Stimulated activated CD4-positive, alpha-beta T cell treated with anti-CD3 and anti-CD28 coated beads, Interleukin-2, amount 100 ng/mL, for 24 hours (primary cell): Measurements from ENCODE around the gene GPR137.

Experiments
- DNase-seq, 2 donors: peaks; one replicate each; pipeline ENCODE4 v3.0.0-alpha.2; 2020

Gene GPR137

DNA sequence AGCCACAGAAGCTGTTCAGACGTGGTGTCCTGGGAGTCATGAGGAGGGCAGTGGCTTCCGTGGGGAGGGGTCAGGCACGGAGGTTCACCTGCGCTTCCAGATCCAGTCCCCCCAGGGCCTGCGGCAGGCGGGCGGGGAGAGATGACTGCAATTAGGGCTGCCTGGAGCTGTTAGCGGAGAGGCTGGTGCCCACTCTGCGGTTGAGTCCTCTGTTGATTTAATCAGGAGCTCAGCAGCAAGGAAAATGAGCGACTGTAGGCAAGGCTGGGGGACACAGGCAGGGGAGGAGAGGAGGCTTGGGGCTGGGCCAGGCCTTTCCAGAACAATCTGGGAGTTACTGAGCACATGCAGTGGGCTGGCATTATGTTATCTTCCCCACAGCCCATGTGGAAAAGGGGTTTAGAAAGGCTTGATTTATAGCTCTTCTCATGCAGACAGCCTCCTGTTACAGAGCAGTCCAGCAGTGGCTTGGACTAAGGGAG lies 21.2 kb upstream of the GPR137 start:
- no peak for DNase-seq

DNA sequence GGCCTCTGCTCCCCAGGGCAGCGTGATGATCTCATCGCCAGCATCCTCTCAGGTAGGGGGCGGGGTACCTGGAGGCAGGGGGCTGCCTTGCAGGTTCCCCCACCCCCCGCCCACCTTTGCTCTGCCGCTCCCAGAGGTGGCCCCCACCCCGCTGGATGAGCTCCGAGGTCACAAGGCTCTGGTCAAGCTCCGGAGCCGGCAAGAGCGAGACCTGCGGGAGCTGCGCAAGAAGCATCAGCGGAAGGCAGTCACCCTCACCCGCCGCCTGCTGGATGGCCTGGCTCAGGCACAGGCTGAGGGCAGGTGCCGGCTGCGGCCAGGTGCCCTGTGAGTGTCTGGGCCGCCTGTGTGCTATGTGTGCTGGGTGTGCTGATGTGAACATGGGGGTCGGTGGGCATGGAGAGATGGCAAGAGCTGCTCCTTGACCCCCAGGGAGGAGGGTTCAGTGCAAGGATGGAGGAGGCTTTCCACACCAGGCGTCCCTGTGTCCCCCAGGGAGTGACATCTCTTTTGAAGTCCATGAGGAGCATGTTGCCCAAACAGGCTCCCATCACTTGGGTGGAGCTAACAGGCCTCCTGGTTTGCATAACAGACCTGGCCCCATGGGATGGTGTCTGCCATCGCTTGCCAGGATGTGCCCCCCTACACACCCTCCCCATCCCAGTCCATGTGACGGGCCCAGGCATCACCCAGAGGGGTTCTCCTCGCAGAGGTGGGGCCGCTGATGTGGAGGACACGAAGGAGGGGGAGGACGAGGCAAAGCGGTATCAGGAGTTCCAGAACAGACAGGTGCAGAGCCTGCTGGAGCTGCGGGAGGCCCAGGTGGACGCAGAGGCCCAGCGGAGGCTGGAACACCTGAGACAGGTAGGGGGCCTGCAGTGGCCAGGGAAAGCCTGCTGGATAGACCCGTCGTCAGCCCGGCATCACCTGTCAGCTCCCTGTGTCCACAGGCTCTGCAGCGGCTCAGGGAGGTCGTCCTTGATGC lies 20.2 kb upstream of the GPR137 start:
- DNase-seq = no peak

DNA sequence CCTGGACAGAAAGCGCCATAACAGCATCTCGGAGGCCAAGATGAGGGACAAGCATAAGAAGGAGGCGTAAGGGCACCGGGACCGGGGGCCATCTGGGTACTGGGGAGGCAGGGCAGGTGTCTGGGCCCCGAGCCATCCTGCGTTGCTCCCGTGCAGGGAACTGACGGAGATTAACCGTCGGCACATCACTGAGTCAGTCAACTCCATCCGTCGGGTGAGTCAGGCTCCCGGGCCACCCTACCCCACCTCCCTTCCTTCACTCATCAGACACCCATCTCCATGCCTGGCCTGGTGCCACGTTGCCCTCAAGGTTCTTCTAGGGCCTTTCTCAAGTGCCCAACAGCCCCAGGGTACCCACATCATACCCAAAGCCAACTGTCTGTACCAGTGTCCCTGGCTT lies 19.3 kb upstream of the GPR137 start:
- no peak for DNase-seq

DNA sequence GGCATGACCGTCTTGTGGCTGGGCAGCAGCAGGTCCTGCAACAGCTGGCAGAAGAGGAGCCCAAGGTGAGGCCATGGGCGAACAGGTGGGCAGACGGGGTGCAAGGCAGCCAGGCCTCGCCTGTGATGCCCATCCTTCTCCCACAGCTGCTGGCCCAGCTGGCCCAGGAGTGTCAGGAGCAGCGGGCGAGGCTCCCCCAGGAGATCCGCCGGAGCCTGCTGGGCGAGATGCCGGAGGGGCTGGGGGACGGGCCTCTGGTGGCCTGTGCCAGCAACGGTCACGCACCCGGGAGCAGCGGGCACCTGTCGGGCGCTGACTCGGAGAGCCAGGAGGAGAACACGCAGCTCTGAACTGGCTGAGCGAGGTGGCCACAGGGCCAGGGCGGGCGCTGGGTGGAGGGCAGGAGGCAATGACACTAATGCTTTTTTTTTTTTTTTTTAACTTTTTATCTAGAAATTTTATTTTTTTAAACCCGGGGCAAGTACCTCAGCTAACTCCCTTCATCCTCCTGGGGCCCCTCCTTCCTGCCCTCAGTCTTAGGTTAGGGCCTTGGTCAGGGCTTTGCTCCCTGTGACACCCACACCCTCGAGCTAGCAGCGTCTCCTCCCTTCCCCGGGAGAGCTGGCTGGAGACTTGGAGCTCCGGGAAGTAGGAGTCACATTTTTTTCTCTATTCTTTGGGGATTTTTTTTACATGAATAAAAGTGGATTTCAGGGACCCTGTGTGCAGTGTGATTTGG lies 18.3 kb upstream of the GPR137 start:
- DNase-seq = no peak

DNA sequence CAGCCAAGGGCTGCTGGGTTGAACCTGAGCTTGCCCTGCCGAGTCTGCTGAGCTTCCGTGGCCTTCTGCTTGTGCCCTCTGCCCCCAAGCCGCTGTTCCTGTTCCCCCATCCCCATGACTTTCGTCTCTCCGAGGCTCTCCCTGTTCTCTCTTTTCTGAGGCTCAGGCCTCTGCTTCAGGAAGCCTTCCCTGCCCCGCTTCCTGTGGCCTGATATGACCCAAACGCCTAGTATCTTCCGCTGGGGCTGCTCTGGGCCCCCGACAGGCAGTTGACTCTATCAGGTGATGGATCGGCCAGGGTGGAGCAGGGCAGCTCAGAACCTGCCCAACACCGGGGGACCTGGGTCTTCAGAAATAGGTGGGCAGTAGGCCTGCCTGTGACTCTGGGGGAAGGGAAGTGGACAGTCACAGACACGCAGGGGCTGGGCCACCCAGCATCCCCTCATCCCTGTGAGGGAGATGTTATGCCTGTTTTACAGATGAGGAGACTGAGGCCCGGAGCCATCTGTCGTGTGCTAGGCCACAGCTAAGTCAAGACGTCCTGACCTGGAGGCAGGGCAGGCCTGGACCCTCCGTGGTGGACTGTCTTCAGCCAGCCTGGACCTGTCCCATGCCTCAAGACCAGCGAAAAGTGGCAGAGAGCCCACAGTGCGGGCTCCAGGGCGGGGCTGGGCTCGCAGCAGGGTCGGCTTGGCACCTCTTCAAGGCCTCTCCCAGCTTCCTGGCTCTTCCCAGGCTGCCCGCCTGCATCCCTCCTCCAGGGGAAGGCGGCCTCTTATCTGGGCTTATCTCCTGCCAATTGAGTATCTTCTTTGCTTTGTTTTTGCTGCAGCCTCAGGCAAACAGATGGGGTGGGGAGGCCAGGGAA lies 17.4 kb upstream of the GPR137 start:
- no peak for DNase-seq

DNA sequence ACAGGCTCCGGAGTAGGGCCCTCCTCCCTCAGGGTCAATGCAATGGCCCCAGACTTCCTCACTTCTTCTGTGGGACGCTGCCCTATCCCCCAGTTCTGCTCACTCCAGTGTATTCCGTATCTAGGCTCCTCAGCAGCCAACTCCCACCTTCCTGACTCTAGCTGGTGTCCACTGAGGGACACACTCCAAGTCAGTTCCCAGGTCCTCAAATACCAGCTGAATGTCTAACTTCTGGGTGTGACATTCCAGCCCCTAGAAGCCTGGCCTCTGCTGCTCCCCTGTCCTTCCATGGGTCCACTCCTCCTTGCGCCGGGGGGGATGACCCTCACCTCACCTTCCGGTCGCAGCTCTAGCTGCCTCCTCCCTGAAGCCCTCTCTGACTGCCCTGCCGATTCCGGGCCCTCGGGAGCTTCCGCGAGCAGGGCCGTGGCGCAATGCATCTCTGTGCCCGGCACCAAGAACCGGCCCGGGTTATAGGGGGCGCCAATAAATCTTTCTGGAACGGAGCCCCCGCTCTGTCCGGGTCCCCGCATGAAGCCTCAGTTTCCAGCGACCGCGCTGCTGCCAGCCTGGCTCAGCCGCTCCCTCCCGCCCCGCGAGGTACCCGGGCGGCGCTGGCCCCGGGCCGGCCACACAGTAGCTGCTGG lies 16.6 kb upstream of the GPR137 start:
- DNase-seq = peak; percentile 45 to 65

DNA sequence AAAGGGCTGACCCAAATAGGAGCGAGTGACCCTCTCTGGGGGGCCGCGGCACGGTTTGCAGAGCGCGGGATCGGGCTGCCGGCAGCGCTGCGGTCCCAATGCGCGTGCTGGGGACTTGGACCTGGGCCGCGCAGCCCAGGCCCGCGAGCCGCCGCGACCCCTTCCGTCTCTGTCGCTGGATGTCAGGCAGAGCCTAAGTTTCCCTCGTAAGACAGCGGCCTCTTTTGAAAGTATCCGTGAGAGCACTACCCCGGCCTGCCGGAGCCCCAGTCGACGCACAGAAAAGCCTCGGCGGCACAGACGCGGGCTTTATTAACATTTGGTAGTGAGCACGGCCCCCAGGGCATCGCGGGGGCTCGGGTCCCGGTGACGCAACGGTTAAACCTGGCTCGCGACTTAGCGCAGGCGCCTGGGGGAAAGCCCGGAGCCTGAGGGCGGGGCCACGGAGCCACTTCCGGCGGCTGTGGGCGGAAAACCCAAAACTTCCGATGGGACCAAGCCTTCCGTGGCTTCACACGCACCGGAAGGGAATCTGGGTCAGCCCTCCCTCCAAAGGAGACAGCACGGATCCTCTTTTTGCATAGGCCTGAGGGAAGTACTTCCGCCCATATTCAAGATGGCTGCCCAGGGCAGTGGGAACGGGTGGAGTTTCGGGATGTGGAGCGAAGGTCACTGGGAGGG lies 16.0 kb upstream of the GPR137 start:
- DNase-seq = peak; percentile 99

DNA sequence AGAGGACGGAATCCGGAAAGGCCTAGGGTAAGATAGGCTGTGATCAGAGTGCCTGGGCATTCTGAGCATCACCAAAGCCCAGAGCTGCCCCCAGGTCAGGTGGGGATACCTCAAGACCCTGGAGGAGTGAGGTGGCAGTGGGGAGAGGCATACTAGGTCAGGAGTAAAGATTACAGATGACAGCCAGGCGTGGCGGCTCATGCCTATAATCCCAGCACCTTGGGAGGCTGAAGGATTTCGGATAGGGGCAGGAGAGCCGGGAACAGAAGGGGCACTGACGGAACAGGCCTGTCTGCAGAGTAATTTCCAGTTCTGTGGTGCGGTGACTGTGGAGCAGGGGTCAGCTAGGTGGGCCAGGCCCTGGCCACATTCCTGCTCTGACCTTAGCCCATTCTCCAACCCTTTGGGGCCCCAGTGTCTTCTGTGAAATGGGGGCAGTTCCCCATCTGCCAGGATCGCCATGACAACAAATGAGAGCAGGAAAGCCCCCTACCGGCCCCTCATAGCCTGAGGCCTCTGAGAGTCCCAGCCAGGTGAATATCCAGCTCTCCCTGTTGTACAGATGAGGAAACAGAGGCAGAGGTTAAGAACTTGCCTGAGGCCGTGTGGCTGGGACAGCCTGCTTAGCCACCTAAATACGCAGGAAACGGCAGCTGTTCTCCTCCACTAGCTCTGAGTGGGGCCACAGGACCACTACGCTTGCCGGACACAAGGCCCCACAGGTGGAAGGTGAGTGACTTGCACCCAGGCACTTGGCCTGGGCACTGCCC lies 10.4 kb upstream of the GPR137 start:
- DNase-seq = no peak

DNA sequence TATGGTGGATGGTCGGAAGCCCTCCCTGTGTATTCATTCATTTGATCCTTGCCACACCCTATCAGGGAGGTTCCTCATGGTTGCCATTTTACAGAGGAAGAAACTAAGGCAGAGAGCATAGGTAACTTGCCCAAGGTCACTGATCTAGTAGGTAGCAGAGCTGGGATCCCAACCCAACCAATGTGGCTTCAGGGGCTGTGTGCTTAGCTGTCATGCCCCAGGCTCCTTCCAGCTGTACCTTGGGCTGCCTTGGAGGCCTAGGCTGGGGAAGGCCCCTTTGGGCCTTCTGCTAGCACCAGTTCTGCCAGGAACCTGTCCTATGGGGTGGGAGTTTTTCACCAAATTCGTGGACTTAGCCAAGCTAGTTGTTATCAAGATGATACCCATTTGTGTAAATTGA lies 9.8 kb upstream of the GPR137 start:
- no peak for DNase-seq

DNA sequence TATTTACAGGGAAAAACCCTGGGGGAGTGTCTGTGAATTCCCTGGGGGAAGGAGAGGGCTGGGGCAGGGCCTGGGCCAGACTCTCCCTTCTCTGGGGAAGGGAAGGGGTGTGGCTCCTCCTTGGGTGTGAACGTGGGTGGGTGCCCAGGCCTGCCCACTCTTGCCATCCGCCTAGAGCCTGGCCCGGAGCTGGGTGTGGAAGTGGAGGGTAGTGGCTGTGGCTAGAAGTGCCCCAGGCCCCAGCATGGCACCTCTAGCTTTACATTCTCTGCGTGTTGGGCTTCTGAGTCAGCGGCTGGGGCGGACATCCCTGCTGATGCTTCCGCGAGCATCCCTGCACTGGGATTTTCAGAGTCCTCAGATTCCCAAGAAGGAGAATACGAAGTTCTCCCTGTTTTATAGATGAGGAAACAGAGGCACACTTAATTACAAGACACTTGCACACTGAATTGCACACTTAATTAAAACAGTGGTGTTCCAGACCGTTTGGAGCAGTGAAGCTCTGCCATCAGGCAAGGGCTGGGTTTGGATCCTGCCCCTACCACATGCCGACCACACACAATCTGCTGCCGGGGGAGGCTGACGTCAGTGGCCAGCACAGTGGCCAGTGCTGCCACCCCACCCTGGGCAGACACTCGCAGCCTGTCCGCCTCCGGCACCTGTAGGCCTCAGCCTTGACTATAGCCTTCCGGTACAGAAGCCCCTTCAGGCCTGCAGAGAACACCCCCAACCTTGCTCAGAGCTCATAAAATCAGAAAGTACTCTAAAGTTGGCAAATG lies 8.8 kb upstream of the GPR137 start:
- no peak for DNase-seq

DNA sequence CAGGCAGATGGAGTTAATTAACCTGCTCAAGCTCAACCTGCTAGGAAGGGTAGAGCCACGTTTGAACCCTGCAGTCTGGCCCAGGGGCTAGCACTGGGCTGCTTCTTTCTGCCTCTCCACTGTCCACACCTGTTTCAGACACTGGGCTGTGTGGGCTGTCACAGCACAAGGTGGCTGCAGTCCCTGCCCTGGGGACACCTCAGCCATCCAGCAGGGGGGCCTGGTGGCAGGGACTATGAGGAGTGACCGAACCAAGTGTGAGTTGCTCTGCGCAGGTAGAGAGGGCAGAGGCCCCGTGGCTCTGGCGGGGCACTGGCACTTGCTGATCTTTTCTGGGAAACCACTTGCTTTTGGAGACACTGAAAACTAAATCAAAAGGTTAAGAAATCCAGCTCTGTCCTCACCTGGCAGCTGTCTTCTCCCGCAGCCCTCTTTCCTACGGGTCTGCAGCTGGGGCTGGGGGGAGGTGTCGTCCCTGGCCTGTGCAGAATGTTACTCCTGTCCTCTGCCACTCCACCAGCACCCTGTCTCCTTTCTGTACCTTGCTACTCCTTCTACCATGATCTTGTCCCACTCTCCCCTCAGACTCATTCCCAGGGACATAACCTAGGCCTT lies 7.0 kb upstream of the GPR137 start:
- DNase-seq = no peak

DNA sequence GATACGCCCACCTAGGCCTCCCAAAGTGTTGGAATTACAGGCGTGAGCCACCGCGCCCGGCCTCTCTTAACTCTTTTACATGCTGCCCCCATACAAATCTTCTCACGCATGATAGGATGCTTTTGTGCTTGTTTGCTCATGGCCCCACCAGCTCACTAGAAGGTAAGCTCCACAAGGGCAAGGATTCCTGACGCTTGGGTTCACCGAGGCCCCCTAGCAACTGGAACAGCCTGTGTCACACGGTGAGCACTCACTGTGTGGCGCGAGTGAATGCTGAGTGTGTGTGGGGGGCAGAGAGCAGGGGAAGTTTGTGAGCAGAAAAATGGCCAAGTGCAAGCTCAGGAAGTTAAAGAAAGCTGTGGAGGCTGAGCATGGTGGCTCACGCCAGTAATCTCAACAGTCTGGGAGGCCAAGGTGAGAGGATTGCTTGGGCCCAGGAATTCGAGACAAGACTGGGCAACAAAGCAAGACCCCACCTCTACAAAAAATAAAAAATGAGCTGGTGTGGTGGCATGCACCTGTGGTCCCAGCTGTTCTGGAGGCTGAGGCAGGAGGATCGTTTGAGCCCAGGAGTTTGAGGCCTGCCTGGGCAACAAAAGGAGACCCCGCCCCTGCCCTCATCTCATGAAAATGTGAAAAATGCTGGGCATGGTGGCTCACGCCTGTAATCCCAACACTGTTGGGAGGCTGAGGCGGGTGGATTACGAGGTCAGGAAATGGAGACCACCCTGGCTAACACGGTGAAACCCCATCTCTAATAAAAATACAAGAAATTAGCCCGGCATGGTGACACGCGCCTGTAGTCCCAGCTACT lies 3.5 kb upstream of the GPR137 start:
- no peak for DNase-seq

DNA sequence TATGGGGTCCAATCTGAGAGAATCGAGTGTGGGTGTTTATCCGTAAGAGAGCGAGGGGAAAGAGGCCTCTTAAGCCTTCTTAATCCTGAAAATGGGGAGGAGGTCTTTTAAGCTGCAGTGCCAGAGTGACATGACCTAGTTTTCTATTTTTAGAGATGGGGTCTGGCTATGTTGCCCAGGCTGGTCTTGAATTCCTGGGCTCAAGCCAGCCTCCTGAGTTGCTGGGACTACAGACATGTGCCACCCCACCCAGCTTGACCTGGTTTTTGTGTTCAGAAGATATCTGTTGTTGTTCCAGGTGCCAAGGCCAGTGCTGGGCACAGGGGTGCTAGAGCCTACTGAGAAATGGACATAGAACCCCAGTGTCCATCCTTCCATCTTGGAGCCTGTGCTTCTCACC lies 2.6 kb upstream of the GPR137 start:
- DNase-seq = no peak

DNA sequence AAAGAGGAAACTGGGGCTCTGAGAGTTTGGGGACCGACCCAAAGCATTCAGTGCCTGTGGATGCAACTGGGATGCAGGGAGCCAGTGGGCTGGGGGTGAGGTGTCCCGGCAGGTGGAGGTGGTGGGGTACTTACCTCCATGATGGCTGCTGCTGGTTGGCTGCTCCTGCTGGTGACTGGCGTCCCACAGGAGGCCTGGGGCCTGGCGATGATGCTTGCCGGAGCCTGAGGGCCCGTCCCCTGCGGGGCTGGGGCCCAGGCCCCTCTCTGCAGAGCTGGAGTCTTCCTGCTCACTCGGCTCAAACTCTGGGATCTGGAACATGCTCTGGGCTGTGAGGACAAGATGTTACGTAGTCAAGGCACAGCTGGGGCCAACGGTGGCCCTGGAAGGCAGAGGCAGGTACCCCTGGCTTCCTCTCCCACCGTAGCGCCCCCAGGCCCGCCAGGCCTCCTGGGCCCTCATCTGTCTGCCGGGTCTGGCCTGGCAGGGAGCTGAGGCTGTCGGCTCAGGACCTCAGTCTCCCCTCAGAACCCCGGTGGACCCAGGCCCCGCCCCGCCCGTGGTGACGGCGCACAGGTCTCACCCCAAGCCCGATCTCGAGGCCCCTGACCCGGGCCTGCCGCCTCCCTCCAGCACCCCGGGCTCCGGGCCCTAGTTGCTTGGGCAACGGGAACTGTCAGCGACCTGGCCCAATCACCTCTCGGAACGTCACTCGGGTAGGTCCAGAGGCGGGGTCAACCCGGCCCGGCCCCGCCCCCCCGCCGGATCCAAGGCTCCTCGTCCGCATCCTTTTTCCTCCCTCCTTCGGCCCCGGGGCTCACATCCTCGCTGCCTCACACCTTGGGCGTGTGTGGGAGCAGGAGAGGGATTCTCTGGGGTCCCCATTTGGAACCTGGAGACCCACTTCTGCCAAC lies 1.3 kb upstream of the GPR137 start, which contains the start of gene BAD:
TSS of gene BAD (minus strand) at position 618 of the 914 bp plus-strand sequence. CDS start at position 321, 297 bp downstream.
- DNase-seq = peak; percentile 94 to 95

DNA sequence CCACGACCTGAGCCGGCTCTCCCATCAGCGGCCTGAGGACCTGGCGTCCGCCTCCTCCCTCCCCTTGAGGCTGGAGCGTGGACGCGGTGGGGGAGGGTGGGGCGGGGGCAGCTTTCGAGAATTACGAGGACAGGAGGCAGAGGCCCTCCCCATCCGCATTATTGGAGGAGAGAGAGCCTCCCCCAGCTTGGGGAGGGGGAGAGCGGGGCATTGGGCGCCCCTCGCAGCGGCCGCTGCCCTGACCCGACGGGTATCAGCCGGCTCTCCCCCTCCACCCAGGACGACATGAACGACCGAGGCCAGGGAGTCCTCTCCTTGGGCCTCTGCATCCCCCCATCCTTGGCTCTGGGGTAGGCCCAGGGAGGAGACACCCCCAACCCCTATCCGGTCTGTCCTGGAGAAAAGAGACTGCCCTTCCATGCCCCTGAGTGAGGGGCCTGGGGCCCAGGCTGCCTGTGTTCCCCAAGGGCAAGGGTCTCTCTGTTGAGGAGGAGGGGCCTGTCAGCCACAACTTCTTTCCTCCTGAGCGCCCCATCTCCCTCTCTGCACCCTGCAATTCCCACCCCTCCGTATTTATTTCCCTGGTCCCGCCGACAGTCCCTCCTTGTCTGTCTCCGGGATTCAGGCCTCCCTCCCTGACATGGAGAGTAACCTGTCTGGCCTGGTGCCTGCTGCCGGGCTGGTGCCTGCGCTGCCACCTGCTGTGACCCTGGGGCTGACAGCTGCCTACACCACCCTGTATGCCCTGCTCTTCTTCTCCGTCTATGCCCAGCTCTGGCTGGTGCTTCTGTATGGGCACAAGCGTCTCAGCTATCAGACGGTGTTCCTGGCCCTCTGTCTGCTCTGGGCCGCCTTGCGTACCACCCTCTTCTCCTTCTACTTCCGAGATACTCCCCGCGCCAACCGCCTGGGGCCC lies 495 bp downstream of the GPR137 start:
- DNase-seq = no peak

DNA sequence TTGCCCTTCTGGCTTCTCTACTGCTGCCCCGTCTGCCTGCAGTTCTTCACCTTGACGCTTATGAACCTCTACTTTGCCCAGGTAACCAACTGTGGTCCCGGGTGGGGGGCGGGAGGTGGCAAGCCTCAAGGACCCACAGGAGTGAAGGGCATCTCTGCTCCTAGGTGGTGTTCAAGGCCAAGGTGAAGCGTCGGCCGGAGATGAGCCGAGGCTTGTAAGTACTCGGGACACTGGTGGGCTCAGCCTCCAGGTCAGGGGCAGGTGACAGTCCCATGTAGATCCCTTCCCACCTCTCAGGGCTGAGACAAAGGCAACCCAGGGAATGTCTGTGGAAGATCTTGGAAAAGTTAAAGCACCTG lies 1.1 kb downstream of the GPR137 start:
- no peak for DNase-seq
